ENCODE data around the gene NRBF2. TPM values are rescaled to one million over a fixed set of nuclear protein-coding genes. Genes with fewer than 3 reads are reported as not detected.

The NRBF2 gene
- total and polyA plus RNA-seq, 2 experiments from 2014 or later = 22.9 to 38.3 TPM

GRCh38 chr10:63164166-63164623 is 31.1 kb downstream of the NRBF2 start (continued):
- TF ChIP-seq ETS1 (IDR thresholded peaks at IDR 0.05) = no peak
- TF ChIP-seq STAT1 (IDR thresholded peaks at IDR 0.05; ENCODE audit: unreplicated experiment) = no peak

- Histone ChIP-seq H2AFZ (no peak overlapping the region), H3K4me3 (no peak overlapping the region), H3K4me2 (no peak overlapping the region), H3K36me3 (ENCODE audit: insufficient read depth) (peaks cover 6% of the 10 kb centered on the region; the same call in 1 of the 2 replicates), H3K27me3 (ENCODE audit: insufficient read depth) (no peaks in the 10 kb centered on the region), H3K79me2 (replicated peaks; ENCODE audit: insufficient read depth) (no peaks in the 10 kb centered on the region), H3F3A (replicated peaks; ENCODE audit: low read depth) (peaks cover 4% of the 10 kb centered on the region; the same call in 1 of the 2 replicates), H4K20me1 (replicated peaks; ENCODE audit: insufficient read depth) (no peaks in the 10 kb centered on the region), H3K4me1 (ENCODE audit: insufficient read depth) (no peaks in the 10 kb centered on the region), H3K27ac (ENCODE audit: low read depth) (no peak overlapping the region), H3K9me2 (ENCODE audit: insufficient read depth) (no peaks in the 10 kb centered on the region)
- H3K27me3 Mint-ChIP-seq (ENCODE audit: insufficient read depth, low read depth, poor library complexity) = peaks cover 6% of the 10 kb centered on the region
- H3K4me1 Mint-ChIP-seq = peaks cover 5% of the 10 kb centered on the region
- H3K36me3 Mint-ChIP-seq (ENCODE audit: low read depth) = peaks cover 21% of the 10 kb centered on the region; the same call in 2 of the 3 replicates
- H3K4me3 Mint-ChIP-seq = no peak overlapping the region
- ATAC-seq (no peak), DNase-seq (ENCODE audit: low spot score) (no peak)
- H3K9me3 Mint-ChIP-seq = no peaks in the 10 kb centered on the region; the same call in 2 of the 3 replicates
- TF ChIP-seq NANOG (IDR thresholded peaks at IDR 0.05; ENCODE audit: borderline replicate concordance) (no peak), EZH2 (IDR thresholded peaks at IDR 0.05; ENCODE audit: low read depth, unreplicated experiment) (no peak), ETS1 (IDR thresholded peaks at IDR 0.05) (no peak), REST (IDR thresholded peaks at IDR 0.05; ENCODE audit: unreplicated experiment) (no peak), EZH2phosphoT487 (IDR thresholded peaks at IDR 0.05; ENCODE audit: unreplicated experiment) (no peak), CREB1 (CRISPR knock-in tag; IDR thresholded peaks at IDR 0.05; ENCODE audit: low read depth) (no peak), STAT1 (IDR thresholded peaks at IDR 0.05; ENCODE audit: unreplicated experiment) (no peak), CTCF (conservative IDR thresholded peaks at IDR 0.05; ENCODE audit: low read depth in 2 of 2) (no peak), POLR2AphosphoS5 (IDR thresholded peaks at IDR 0.05; ENCODE audit: low read depth) (no peak)
- H3K27ac Mint-ChIP-seq = no peak overlapping the region
These were observed 32.1 kb downstream of the NRBF2 start for GRCh38 chr10:63165249-63165648.
